GM21360 (cell line): Measurements from ENCODE around the gene DDX20.
"Not testable (repeated sequence)": the region's sequence is repeated elsewhere in the genome, so short reads cannot be mapped to it uniquely, and the experiment has no call there.

ENCODE experiments used
- ATAC-seq: cut with Tn5 transposase; IDR thresholded peaks from one replicate; pipeline ENCODE4 v1.9.1; 2021; ENCODE audit warnings: mild to moderate bottlenecking, moderate library complexity; ENCODE audit not compliant: unreplicated experiment

Gene DDX20

DNA sequence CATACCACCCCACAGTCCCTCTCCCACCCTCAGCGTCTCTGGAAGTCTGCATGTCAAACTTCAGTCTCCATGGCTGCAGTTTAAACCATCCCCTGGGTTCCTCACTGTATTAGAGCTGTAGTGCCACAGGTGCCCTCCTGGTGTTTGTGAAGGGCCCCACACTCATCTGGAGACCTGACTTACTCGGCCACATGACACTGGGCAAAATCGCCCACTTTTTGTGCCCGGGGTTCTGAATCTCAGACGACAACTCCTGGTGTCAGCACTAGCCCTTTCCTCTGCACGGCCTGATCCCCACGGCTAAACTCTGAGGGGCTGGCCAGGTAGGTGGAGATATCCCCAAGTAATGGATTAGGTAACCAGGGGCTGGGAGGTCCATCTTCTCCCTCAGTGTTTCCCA lies 23.0 kb upstream of the DDX20 start:
- no peak for ATAC-seq

DNA sequence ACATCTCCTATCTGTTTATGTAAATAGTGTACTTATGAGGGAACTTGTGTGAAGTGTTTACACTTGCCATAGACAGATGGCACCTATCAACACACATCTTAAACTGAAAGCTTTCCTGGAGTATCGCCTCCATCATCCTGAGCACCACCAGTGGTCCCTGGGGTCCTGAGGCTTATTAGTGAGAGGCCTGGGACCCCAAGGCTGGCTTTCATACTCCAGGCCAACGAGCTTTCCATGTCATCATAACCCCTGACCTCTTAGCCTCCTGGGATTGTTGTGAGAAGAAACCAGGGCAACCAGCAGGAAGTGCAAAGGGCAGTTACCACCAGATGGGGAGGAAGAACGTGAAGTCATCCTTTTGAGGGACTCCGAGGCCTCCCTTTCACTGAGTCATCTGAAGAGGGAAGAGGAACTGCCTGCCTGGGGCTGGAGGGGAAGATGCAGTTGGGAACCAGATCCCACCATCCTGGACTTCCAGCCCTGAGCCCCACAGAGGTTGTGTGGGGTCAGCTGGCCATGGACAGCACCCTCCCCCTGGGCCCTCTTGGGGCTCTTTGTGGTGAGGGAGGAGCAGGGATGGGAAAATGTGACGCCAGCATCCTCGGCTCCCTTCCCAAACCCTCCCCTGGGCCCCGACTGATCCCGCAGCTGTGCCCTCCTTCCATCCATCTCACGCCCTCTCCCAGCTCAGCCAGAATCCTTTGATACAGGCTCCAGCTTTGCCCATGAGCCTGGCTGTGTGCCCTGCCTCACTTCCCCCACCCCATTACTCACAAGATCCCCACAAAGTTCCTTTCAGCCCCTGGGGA lies 22.3 kb upstream of the DDX20 start:
- ATAC-seq = no peak

DNA sequence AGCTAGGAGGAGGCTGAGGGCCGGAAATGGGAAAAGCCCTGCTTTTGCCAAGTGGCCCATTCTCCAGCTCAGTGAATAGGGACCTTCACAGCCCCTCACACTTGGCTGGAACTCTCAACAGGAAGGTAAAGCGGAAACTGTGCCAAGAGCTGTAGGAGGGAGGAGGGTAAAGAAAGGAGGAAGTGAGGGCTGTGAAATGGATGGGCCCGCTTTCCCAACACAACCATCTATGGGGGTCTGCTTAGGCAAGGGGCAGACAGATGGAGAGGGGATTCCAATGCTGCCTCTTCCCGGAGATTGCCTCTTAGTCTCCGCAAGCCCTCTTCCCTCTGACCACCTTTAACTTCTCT lies 21.7 kb upstream of the DDX20 start:
- no peak for ATAC-seq

DNA sequence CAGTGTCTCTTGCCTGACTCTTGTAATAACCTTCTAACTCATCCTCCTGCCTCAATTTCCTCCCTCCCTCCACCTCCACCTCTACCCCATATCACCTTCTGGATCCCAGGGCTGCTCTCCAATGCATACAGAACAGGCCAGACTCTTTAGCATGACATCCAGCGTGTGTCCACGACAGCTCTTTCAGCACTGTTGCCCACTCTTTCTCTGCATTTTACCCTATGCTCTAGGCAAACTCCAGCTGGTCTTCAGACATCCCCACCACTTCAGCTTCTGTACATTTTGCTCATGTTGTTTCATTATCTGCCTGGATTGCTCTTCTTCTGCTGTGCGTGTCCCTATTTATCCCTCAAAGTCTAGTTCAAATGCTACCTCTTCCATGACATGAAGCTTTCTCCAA lies 21.3 kb upstream of the DDX20 start:
- no peak for ATAC-seq

DNA sequence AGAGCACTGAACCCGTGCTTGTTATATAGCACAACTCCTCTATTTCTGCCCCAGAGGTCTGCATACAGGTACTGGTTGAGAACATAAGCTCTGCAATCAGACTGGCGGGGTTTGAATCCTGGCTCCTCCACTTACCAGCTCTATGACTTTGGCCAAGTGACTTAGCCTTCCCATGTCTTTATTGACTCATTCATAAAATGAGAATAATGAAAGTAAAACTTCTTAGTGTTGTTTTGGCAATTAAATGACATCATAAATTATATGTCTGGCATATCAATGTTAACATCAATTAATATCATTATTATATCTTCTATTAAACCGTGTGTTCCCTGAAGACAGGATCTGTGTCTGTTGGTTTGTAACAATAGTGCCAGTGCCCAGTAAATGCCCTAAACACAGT lies 20.8 kb upstream of the DDX20 start:
- ATAC-seq = no peak

DNA sequence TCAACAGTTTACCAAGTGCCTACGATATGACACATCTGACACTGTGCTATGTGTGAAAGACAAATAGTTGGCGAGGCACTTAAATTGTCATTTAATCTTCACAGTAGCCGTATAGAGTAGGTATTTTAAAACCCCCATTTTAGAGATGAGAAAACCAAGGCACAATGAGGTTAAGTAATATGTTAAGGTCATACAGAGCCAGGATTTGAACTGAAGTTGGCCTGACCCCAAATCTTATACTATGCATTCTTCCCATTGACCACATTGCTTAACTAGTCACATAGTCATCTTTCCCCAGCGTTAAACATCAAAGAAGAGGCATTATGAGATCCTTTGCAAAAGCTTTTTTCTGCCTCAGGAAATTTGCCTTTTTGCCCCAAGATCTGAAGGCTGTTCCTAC lies 20.4 kb upstream of the DDX20 start:
- ATAC-seq = no peak

DNA sequence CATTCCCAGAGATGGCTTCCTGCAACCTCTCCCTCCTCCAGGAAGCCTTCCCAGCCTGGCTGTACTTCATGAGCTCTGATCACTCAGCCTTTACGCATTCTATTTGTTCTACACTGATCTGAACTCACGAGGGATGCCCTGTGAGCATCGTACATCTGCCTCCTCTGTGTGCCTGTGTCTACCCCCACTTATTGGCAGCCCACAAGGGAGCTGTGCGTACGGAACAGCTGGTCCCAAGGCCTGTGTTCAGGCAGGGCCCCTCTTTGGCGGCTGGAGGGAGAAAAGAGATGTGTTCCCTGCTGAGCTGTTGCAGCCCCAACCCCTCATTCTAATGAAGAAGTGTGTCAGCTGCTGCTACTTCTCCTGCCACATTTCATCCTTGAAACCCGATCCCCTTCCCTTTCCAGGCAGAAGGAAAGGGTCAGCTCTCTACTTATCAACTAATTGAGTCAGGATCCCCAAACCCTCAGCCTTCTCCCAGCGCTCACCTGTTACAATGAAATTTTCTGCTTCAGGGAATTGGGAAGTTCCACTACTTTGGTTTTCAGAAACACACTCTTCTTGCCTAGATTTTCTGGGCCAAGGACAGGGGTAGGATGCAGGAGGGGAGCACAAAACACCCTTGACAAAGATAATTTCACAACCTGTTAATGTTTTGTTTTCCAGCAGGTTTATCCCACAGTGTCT lies 19.7 kb upstream of the DDX20 start:
- no peak for ATAC-seq

DNA sequence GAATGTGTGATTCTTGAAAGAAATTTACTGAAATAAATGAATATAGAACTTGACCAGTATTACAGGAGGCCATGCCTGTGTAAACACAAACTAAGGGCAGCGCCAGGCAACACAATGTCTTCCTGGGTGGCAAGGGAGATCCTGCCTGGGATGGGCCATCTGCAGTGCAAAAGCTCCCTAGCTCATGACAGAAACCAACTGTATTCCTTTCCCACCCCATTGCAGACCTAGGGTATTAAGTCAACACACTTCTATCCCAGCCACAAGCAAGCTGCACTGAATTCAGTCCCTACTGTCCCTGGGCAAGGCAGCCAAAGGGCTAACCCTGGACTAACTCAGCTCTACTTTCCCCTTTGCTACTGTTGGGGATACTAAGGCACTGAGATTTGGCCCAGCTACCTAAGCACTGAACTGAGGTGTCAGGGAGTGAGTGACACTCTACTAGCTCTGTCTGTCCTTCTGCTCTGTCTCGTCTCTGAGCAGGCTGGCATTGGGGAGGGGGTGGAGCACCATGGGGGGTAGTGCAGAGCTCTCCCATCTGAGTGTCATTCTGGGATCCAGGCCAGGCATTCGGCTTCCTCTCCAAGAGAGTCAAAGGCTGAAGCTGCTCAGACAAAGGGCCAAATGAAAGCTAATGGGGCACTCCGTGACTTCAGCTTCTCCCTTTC lies 19.0 kb upstream of the DDX20 start:
- ATAC-seq = no peak

DNA sequence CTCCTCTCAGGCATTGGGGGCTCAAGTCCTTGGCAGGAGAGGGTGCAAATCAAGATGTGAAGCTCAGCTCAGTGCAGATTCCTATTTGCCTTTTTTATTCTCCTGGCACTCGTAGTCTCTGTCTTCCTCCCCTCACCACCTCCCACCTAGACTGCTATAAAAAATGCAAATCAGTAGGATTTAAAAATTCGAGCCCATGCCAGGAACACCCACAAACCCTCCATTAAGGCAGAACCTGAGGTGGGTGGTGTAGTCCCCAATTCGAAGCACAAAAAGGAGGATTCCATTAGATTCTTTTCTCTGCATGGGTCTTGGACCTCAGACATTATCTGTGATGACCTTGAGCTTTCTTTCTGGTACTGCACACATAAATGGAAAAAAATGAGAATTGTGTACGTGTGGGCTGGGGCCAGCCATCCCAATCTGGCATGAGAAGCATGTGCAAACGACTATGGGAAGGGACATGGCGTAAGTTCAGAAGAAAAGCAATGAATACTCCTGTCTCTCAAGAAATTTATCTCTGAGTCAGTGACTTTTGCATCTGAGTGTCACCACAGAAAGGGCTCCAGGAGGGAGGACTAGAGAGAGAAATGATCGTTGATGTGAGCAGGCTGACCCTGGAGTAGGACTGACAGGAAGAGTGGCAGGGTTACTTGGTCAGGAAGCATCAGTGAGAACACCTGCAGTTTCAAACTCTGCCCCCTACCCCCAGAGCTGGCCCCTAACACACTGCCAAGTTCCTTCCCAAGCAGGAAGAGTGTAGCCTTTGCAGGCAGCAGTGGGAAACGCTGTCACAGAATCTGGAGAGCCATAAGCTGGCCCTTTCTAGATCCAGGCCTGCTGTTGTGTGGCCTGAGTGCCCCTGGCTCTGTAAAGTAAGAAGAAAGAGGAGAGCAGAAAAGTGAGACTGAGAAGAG lies 18.2 kb upstream of the DDX20 start:
- ATAC-seq = no peak

DNA sequence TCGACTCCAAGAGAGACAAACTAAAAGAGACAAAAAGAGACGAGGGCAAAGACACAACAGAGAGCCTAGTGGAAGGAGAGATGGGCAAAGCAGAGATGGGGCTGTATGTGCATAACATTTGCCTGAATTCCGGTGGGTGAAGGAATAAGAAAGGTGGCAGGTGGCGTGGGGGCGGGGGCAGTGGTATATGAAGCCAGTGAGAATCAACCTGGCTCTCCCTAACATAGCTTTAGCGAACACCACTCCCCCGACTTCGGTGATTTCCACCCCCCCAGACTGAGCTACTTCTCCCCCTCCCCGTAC lies 17.6 kb upstream of the DDX20 start:
- no peak for ATAC-seq

DNA sequence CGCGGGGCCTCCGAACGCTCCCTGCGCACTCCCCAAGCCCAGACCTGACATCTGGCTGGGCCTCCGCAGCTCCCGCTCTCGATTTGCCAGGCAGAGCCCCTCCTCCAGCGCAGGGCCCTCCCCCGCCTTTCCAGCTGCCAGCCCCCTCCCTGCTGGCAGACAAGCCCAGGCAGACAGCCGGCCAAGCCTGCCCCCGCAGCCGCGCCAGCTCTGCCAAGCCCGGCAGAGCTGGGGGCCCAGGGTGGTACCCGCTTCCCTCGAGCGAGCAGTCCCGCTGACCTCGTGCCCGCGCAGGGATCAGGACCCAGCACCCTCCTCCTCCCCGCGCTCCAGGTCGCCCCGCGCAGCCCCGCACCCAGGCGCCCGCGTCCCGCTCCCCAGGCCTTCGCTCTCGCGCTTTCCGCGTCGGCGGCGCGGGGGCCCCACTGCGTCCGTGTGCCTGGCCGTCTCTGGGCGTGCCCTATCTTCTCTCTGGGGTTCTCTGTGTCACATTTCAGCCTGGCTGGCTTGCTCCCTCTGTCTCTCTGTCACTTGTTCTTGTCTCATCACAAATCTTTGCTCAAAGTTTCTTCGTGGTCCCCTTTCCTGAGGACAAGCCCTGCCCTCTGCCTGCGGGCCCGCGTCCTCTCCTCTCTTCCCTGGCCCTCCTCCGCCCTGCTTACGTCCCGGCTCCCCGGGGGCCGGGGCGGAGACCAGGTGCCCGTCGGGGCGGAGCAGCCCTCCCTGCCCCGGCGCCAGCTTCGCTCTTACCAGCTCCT lies 17.1 kb upstream of the DDX20 start:
- peak; percentile 35 for ATAC-seq

DNA sequence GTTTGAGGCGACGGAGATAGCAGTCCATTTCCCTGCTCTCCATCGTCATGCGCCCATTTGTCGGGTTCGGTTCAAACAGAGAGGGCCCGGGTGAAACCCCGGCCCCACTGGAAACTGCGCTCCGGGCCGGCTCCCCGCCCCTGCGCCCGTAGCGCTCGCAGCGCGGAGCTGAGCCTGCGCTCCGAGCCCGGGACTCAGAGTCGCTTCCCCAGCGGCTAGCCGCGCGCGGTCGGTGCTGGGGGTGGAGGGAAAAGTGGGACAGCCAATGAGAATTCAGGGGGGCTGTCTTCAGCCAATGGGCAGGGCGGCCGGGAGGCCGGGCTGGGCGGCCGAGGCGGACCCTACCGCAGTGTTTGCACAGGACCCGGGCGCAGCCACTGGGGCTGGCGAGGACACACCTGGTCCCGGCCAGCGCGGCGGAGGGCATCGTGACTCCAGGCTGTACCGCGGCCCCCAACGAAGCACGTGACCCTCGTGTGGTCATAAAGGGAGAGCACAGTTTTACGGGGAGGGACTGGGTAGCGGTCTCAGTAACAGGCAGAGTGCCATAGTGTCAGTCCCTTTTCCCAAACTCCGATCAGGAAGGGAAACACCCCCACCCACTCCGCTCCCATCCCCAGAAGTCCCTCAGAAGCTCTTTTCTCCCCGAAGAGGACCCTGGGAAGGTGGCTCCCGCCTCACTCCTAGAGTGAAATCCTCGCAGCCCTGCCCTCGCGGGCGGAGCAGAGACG lies 16.3 kb upstream of the DDX20 start, which contains the start of gene INKA2:
TSS of gene INKA2 (minus strand) at position 202 of the 731 bp plus-strand sequence. CDS start at position 49, 153 bp downstream.
- peak; percentile 83 for ATAC-seq

DNA sequence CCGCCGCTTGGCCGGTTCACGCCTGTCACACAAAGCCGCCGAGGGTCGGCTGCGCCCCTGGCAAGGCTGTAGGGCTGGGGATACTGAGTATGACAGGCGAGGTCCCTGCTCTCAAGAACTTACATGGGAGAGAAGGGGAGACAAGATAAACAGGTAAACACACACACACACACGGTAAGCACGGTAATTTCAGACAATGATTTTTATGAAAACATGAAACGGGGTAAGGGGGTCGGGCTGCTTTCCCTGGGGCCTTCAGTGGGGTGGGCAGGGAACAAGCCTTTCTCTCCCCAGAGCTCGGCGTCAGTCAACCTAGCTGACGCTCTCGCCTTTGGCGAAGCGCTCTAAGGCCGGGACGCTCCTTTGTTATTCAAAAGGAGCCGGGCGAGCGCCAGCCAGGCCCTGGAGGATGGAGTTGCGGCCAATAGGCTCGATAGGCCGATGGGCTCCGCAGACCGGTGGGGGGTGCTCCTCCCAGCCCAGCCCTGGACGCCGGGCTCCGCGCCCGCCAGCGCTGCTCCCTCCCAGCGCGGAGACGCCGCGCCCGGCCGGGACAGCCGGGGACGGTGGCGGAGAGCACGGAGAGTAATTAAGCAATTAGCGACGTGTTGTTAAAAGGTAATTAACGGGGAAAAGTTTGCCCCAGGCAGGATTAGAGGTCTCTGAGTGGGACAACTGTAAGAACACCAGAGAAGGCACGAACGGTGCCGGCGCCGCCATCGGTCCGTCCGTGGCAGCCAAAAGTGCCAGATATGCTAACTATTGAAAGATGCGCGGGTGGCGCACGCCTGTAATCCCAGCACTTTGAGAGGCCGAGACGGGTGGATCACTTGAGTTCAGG lies 15.6 kb upstream of the DDX20 start:
- no peak for ATAC-seq

DNA sequence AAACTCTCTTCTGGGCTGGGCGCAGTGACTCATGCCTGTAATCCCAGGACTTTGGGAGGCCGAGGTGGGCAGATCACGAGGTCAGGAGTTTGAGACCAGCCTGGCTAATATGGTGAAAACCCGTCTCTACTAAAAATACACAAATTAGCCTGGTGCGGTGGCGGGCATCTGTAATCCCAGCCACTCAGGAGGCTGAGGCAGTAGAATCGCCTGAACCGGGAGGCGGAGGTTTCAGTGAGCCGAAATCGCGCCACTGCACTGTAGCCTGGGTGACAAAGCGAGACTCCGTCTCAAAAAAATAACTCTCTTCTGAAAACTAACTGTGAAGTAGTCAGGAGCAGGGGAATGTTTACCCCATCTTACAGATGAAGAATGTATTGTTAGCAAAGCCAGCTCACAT lies 13.4 kb upstream of the DDX20 start:
- not testable (repeated sequence) for ATAC-seq

DNA sequence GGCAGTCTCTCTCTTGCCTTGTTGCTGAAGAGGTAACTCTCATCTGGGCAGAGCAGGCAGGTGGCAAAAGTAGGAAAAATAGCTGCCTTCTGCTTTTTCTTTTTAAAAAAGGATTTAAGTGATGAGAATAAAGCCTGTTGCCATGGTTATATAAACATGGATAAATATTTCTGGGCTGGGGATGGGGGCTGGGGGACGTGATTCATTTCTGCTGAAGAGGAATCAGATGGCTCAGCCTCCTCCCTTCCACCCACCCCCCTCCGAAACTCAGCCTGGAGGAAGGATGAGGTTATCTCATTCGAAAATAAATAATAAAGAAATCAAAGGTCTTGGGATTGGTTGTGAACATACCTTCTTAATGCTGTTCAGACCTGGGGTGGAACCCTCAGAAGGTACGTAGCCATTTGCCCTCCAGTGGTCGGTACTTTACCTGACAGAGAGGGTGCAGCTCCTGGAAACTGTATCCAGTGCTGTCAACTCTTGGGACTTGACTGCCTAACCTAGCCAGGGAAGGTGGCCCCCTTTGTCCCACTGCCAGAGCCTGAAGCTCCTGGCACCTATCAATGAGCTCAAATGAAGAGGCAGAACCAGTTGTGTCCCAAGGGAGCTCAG lies 12.7 kb upstream of the DDX20 start:
- ATAC-seq = no peak

DNA sequence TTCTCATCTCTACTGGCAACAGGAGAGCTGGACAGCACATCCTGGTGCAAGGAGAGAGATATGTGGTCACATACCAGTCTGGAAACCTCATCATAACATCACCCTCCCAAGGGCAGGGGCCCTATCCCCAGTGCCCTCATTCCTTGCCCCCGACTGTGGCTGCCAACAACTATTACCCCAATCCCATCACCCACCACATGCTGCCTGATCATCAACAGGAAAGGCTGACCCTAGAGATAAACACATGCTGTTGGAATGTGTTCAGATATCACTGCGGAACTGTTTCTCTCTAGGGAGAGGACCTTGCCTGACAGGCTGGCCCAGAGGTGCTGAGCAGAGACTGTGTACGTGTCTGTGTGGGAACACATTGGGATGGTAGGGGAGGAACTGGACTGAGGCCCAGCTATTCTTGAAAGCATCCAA lies 12.0 kb upstream of the DDX20 start:
- no peak for ATAC-seq

DNA sequence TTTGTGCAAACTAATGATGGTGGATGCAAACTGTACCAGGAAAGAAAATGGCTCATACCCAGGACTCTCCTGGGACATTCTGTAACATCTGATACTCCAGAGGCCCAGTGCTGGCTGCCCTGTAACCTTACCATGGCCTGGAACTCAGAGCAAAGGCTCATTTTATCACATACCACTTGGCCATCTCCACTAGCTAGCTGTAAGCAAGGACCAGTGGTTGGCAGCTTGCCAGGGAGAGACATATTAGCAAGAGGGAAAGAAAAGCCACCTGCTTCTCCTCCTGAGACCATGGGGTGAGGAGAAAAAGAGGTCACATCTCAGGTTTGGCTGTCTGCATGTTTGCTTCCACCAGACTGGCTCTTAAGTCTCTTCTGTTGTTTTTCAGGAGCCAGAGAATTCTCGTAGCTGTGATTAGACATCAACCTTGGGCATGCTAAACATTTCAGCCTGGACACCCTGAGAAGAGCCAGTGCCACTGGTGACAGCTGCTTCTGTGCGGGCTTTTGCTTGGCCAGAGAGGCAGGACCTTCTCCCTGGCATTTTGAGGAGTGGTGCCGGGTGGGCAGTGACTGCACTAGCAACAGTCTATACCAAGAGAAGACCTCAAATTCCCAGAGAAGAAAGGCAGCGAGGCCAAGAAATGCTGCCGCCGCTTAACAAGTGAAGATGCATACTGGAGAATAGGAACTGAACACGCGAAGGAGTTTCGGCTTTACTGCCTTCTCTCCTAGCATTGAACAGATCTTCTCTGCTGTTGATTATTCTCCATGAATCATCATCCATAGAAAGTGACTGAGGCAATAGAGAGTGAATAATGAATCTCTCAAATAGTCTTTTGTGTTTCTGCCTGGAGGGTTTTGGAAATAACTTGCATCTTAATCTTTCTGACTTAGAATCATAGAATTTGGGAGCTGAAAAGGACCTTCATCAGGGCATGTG lies 9.8 kb upstream of the DDX20 start:
- ATAC-seq = no peak
